CD4-positive, alpha-beta T cell (primary cell): ENCODE results near the gene FGF5. TPM values are rescaled to one million over a fixed set of nuclear protein-coding genes. Genes with fewer than 3 reads are reported as not detected.

Experiments used
- ATAC-seq: fragments of 200-7000 bp; cut with Tn5 transposase; one replicate; pipeline ENCODE4 v1.10.0; 2022; ENCODE audit warnings: mild to moderate bottlenecking; ENCODE audit not compliant: poor library complexity
- CTCF ChIA-PET: fragments of 350-600 bp; sonication (Branson Sonifier 250); formaldehyde crosslinking; loops from one replicate; lab custom pipeline; 2021; ENCODE audit warnings: antibody characterized with exemption, inconsistent platforms; lab: Charles Lee
- POLR2A ChIA-PET: fragments of 350-600 bp; sonication (Branson Sonifier 250); formaldehyde crosslinking; loops from one replicate; lab custom pipeline; 2021; ENCODE audit warnings: antibody characterized with exemption, inconsistent platforms; lab: Charles Lee
- DNase-seq, 14 experiments: peaks; one replicate each; pipeline ENCODE4 v3.0.0-alpha.2; 2013 to 2020; ENCODE audit warnings: mixed read lengths in 2 of 14
- H3K27ac ChIP-seq, 2 donors: one replicate each; pipeline versions ENCODE4 v1.5.1 to v1.7.0; 2013; ENCODE audit warnings: low read length in 2 of 2, low read depth in 1 of 2, mild to moderate bottlenecking in 1 of 2
- H3K27me3 ChIP-seq, 2 experiments: 1 replicate in 1 of 2; 2 replicates in 1 of 2; pipeline versions ENCODE4 v1.6.1 to v1.7.0; 2013; ENCODE audit warnings: low read length in 2 of 2, control low read depth in 1 of 2, mild to moderate bottlenecking in 1 of 2, moderate library complexity in 1 of 2; ENCODE audit not compliant: insufficient read depth in 2 of 2, control insufficient read depth in 1 of 2
- H3K36me3 ChIP-seq: one replicate; pipeline ENCODE4 v1.6.1; 2013; ENCODE audit warnings: low read length, control low read depth; ENCODE audit not compliant: insufficient read depth
- H3K4me1 ChIP-seq: one replicate; pipeline ENCODE4 v1.6.1; 2013; ENCODE audit warnings: low read length, control low read depth; ENCODE audit not compliant: insufficient read depth
- H3K4me3 ChIP-seq: one replicate; pipeline ENCODE4 v1.5.1; 2013; ENCODE audit warnings: mild to moderate bottlenecking, low read length, moderate library complexity
- H3K9me3 ChIP-seq, 2 experiments: 1 replicate in 1 of 2; 2 replicates in 1 of 2; pipeline versions ENCODE4 v1.6.1 to v1.7.0; 2013; ENCODE audit warnings: low read length in 2 of 2, mild to moderate bottlenecking in 2 of 2, control low read depth in 1 of 2, moderate library complexity in 1 of 2; ENCODE audit not compliant: control insufficient read depth in 1 of 2, insufficient read depth in 1 of 2
- H3K27ac Mint-ChIP-seq: one replicate; pipeline ENCODE4 v1.8.0; 2020; ENCODE audit warnings: mixed read lengths
- H3K27me3 Mint-ChIP-seq: one replicate; pipeline ENCODE4 v1.8.0; 2021; ENCODE audit warnings: mixed read lengths
- H3K36me3 Mint-ChIP-seq: one replicate; pipeline ENCODE4 v1.8.0; 2021; ENCODE audit warnings: low read depth, mixed read lengths
- H3K4me1 Mint-ChIP-seq: one replicate; pipeline ENCODE4 v1.8.0; 2021; ENCODE audit warnings: low read depth, mixed read lengths
- H3K4me3 Mint-ChIP-seq: one replicate; pipeline ENCODE4 v1.8.0; 2020; ENCODE audit warnings: mild to moderate bottlenecking, mixed read lengths
- H3K9me3 Mint-ChIP-seq: one replicate; pipeline ENCODE4 v1.8.0; 2020; ENCODE audit warnings: mixed read lengths
- CTCF ChIP-seq: fragments of 200-600 bp; IDR thresholded peaks from one replicate; pipeline ENCODE4 v1.8.0; 2022; ENCODE audit warnings: antibody characterized with exemption, mild to moderate bottlenecking
- intact Hi-C, 2 experiments: fragments of 100-400 bp; cut with DNase I in 1 of 2; cut with micrococcal nuclease in 1 of 2; formaldehyde crosslinking; loops; one replicate each; pipeline versions ENCODE4 v1.15.1 to v1.9.0; 2023 to 2025; cut with DNase I, micrococcal nuclease
- total RNA-seq, 174 experiments: library from RNA in 2 of 174; stranded (reverse) in 2 of 174; gene quantifications; one replicate each; pipeline ENCODE4 v1.2.3 and lab custom pipeline; 2021 to 2026

Gene FGF5
- total RNA-seq, 2 experiments from 2014 or later = 0.05 to 0.06 TPM

- H3K4me3 Mint-ChIP-seq = no peak overlapping the region
- DNase-seq (no peak), ATAC-seq (no peak)
- peaks cover 6% of the 10 kb centered on the region for H3K4me1 Mint-ChIP-seq
- H3K36me3 Mint-ChIP-seq = no peaks in the 10 kb centered on the region
- no peak overlapping the region for H3K27ac Mint-ChIP-seq
- peaks cover 14% of the 10 kb centered on the region for H3K27me3 Mint-ChIP-seq
- no peak for TF ChIP-seq CTCF
- no peaks in the 10 kb centered on the region for H3K9me3 ChIP-seq
- POLR2A ChIA-PET = no interaction called here
- peaks cover 0 to 3% of the 10 kb centered on the region in 2 experiments for H3K27me3 ChIP-seq
- no peaks in the 10 kb centered on the region for H3K36me3 ChIP-seq
- no peak overlapping the region for H3K27ac ChIP-seq
- no peaks in the 10 kb centered on the region for H3K4me1 ChIP-seq
- H3K4me3 ChIP-seq = no peak overlapping the region
- H3K9me3 Mint-ChIP-seq = no peaks in the 10 kb centered on the region
- intact Hi-C loops = no loop called here
- CTCF ChIA-PET = no interaction called here
Measured at GRCh38 chr4:80321341-80321740, 54.9 kb downstream of the FGF5 start.

DNA sequence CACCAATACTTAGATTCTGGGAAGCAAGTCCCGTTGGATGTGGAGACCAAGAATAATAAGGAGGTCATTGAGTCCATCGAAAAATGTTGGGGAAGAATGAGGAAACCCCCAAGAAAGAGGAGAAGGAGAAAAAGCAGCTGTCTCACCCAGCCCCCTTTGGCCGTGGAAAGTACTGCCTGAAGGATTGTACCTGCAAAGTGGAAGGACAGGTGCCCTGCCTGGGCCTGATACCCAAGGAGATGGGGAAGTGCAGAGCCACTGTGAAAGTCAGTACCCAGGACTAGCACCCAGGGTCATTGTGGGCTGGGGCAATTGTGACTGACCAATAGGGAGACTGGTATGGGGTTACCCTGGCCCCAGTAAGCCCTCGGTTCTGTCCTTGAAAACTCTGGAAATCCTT, 55.3 kb downstream of the FGF5 start:
- DNase-seq = no peak
- no peak for ATAC-seq
- intact Hi-C loops = no loop called here
- Histone ChIP-seq H3K4me3 (no peak overlapping the region), H3K9me3 (no peaks in the 10 kb centered on the region), H3K4me1 (no peaks in the 10 kb centered on the region), H3K27me3 (peaks cover 0 to 3% of the 10 kb centered on the region in 2 experiments), H3K27ac (no peak overlapping the region), H3K36me3 (no peaks in the 10 kb centered on the region)
- no peak for TF ChIP-seq CTCF
- H3K4me1 Mint-ChIP-seq = peaks cover 6% of the 10 kb centered on the region
- peaks cover 10% of the 10 kb centered on the region for H3K27me3 Mint-ChIP-seq
- H3K9me3 Mint-ChIP-seq = no peaks in the 10 kb centered on the region
- H3K27ac Mint-ChIP-seq = no peak overlapping the region
- POLR2A ChIA-PET = no interaction called here
- no peak overlapping the region for H3K4me3 Mint-ChIP-seq
- CTCF ChIA-PET = no interaction called here
- no peaks in the 10 kb centered on the region for H3K36me3 Mint-ChIP-seq

- H3K36me3 ChIP-seq = no peaks in the 10 kb centered on the region
- H3K27ac ChIP-seq = no peak overlapping the region
- no peak for ATAC-seq
- Mint-ChIP-seq H3K4me3 (no peak overlapping the region), H3K27me3 (peaks cover under 1% of the 10 kb centered on the region), H3K27ac (no peak overlapping the region), H3K9me3 (no peaks in the 10 kb centered on the region), H3K36me3 (no peaks in the 10 kb centered on the region), H3K4me1 (peaks cover 6% of the 10 kb centered on the region)
- no peaks in the 10 kb centered on the region for H3K4me1 ChIP-seq
- peaks cover 0 to 3% of the 10 kb centered on the region in 2 experiments for H3K27me3 ChIP-seq
- POLR2A ChIA-PET = interaction anchor here (1.1 kb wide), 1 partner anchor 10 kb away, joined by 3 read pairs; no protein-coding TSS in a partner anchor
- no peak overlapping the region for H3K4me3 ChIP-seq
- CTCF ChIA-PET = no interaction called here
- no peak for TF ChIP-seq CTCF
- no peaks in the 10 kb centered on the region for H3K9me3 ChIP-seq
- DNase-seq = peak in 1 of 14 experiments; percentile 4
- intact Hi-C loops = no loop called here
Measured at GRCh38 chr4:80322716-80323115, 56.3 kb downstream of the FGF5 start.
